ENCODE data around the gene TEDC2.
A peak's percentile ranks its signal among the peaks of the same experiment; 100 is the strongest.
"Not testable (repeated sequence)": the region's sequence is repeated elsewhere in the genome, so short reads cannot be mapped to it uniquely, and the experiment has no call there.

TEDC2 gene

GRCh38 chr16:2459647-2460390, at the start of gene TEDC2:
Gene TEDC2 (plus strand): TSS chr16:2460109. CDS start chr16:2460145, 36 bp downstream.
- DNase-seq = peak; percentile 95

GRCh38 chr16:2415085-2415484, 44.8 kb upstream of the TEDC2 start:
- no peak for DNase-seq

GRCh38 chr16:2420035-2420434, 39.9 kb upstream of the TEDC2 start:
- no peak for DNase-seq

- DNase-seq = no peak
These were observed 37.6 kb upstream of the TEDC2 start for GRCh38 chr16:2422123-2422867.

- no peak for DNase-seq
These were observed 35.6 kb upstream of the TEDC2 start for GRCh38 chr16:2424061-2425007.

GRCh38 chr16:2425008-2425518, 34.8 kb upstream of the TEDC2 start:
- DNase-seq = peak; percentile 2

GRCh38 chr16:2425825-2426430, 34.0 kb upstream of the TEDC2 start:
- no peak for DNase-seq

- DNase-seq = no peak
These were observed 33.0 kb upstream of the TEDC2 start for GRCh38 chr16:2426941-2427361.

GRCh38 chr16:2427526-2427925, 32.4 kb upstream of the TEDC2 start:
- DNase-seq = no peak

- peak; percentile 4 for DNase-seq
These were observed 31.7 kb upstream of the TEDC2 start for GRCh38 chr16:2428051-2428783.

GRCh38 chr16:2428784-2429033, 31.2 kb upstream of the TEDC2 start:
- no peak for DNase-seq

- DNase-seq = peak; percentile 96
These were observed 30.7 kb upstream of the TEDC2 start, which contains the start of gene CCNF for GRCh38 chr16:2429034-2429770. Gene CCNF (plus strand): TSS chr16:2429447. CDS start chr16:2429482, 35 bp downstream.

GRCh38 chr16:2429771-2430663, 29.9 kb upstream of the TEDC2 start:
- peak; percentile 1 for DNase-seq

GRCh38 chr16:2432286-2432685, 27.6 kb upstream of the TEDC2 start:
- no peak for DNase-seq

- no peak for DNase-seq
These were observed 27.0 kb upstream of the TEDC2 start for GRCh38 chr16:2432801-2433505.

GRCh38 chr16:2435236-2435635, 24.7 kb upstream of the TEDC2 start:
- DNase-seq = not testable (repeated sequence)

GRCh38 chr16:2436110-2436509, 23.8 kb upstream of the TEDC2 start:
- no peak for DNase-seq

- no peak for DNase-seq
These were observed 22.7 kb upstream of the TEDC2 start for GRCh38 chr16:2437032-2437790.

GRCh38 chr16:2438121-2438520, 21.8 kb upstream of the TEDC2 start:
- peak; percentile 7 for DNase-seq

Measured in midbrain (tissue), 1 donor.